ENCODE measurements around the gene BBOF1.

Gene BBOF1

GRCh38 chr14:74022346-74022745, 3.2 kb downstream of the BBOF1 start:
- DNase-seq (ENCODE audit: low read depth in 2 of 2, low spot score in 1 of 2): no peak

- no peak for DNase-seq (ENCODE audit: low read depth in 2 of 2, low spot score in 1 of 2)
Measured at GRCh38 chr14:74029136-74029535, 10.0 kb downstream of the BBOF1 start.

GRCh38 chr14:74034572-74034971, 15.4 kb downstream of the BBOF1 start:
- DNase-seq (ENCODE audit: low read depth in 2 of 2, low spot score in 1 of 2): no peak

- DNase-seq (ENCODE audit: low read depth in 2 of 2, low spot score in 1 of 2): no peak
Measured at GRCh38 chr14:74035556-74035955, 16.4 kb downstream of the BBOF1 start.

GRCh38 chr14:74038020-74038859, 19.1 kb downstream of the BBOF1 start:
- DNase-seq (ENCODE audit: low read depth in 2 of 2, low spot score in 1 of 2): no peak

- DNase-seq (ENCODE audit: low read depth in 2 of 2, low spot score in 1 of 2): no peak
Measured at GRCh38 chr14:74042296-74042695, 23.1 kb downstream of the BBOF1 start.

- no peak for DNase-seq (ENCODE audit: low read depth in 2 of 2, low spot score in 1 of 2)
Measured at GRCh38 chr14:74045522-74045921, 26.4 kb downstream of the BBOF1 start.

- no peak for DNase-seq (ENCODE audit: low read depth in 2 of 2, low spot score in 1 of 2)
Measured at GRCh38 chr14:74048281-74048680, 29.1 kb downstream of the BBOF1 start.

GRCh38 chr14:74049876-74050495, 30.8 kb downstream of the BBOF1 start:
- DNase-seq (ENCODE audit: low read depth in 2 of 2, low spot score in 1 of 2): no peak

GRCh38 chr14:74062809-74063150, 43.6 kb downstream of the BBOF1 start:
- no peak for DNase-seq (ENCODE audit: low read depth in 2 of 2, low spot score in 1 of 2)

GRCh38 chr14:74064426-74064825, 45.3 kb downstream of the BBOF1 start:
- no peak for DNase-seq (ENCODE audit: low read depth in 2 of 2, low spot score in 1 of 2)

- no peak for DNase-seq (ENCODE audit: low read depth in 2 of 2, low spot score in 1 of 2)
Measured at GRCh38 chr14:74064883-74065282, 45.7 kb downstream of the BBOF1 start.

GRCh38 chr14:74065746-74066575, 46.8 kb downstream of the BBOF1 start:
- no peak for DNase-seq (ENCODE audit: low read depth in 2 of 2, low spot score in 1 of 2)

GRCh38 chr14:74077401-74077800, 58.3 kb downstream of the BBOF1 start:
- DNase-seq (ENCODE audit: low read depth in 2 of 2, low spot score in 1 of 2): no peak

- DNase-seq (ENCODE audit: low read depth in 2 of 2, low spot score in 1 of 2): no peak
Measured at GRCh38 chr14:74080820-74081460, 61.8 kb downstream of the BBOF1 start.

GRCh38 chr14:74081491-74081890, 62.3 kb downstream of the BBOF1 start:
- DNase-seq (ENCODE audit: low read depth in 2 of 2, low spot score in 1 of 2): no peak

- DNase-seq (ENCODE audit: low read depth in 2 of 2, low spot score in 1 of 2): no peak
Measured at GRCh38 chr14:74083161-74083560, 64.0 kb downstream of the BBOF1 start.

GRCh38 chr14:74083784-74084276, 64.7 kb downstream of the BBOF1 start:
- DNase-seq (ENCODE audit: low read depth in 2 of 2, low spot score in 1 of 2): no peak

GRCh38 chr14:74084277-74085046, 65.3 kb downstream of the BBOF1 start, which contains the start of the genes ALDH6A1 and LIN52:
Gene ALDH6A1, minus strand, starts transcription at chr14:74084453. Its CDS starts 59 bp downstream, at chr14:74084394.
Gene LIN52, plus strand, starts transcription at chr14:74084956. Its CDS starts 19 bp downstream, at chr14:74084975.
- DNase-seq (ENCODE audit: low read depth in 2 of 2, low spot score in 1 of 2): peak; percentile 100

GRCh38 chr14:74085047-74085637, 66.0 kb downstream of the BBOF1 start:
- peak in 1 of 2 donors; percentile 1 for DNase-seq (ENCODE audit: low read depth in 2 of 2, low spot score in 1 of 2)
